Coronary artery (tissue), 2 donors: ENCODE results near the gene C1orf226.

ENCODE experiments used
- DNase-seq: peaks from one replicate; pipeline ENCODE4 v3.0.0-alpha.2; 2017; ENCODE audit warnings: low spot score
- H3K27ac ChIP-seq, 2 donors: fragments of 200-600 bp; sonication (generic); one replicate each; pipeline ENCODE4 v1.5.1; 2016 to 2019
- H3K4me3 ChIP-seq: fragments of 200-600 bp; sonication (generic); 2 replicates; pipeline ENCODE4 v1.5.1; 2016; ENCODE audit warnings: mild to moderate bottlenecking, moderate library complexity
- TF ChIP-seq, protein P1 (sequence below): fragments of 200-600 bp; sonication (generic); IDR thresholded peaks from one replicate; pipeline ENCODE4 v1.5.1; 2019; ENCODE audit warnings: antibody characterized with exemption

C1orf226 gene

DNA sequence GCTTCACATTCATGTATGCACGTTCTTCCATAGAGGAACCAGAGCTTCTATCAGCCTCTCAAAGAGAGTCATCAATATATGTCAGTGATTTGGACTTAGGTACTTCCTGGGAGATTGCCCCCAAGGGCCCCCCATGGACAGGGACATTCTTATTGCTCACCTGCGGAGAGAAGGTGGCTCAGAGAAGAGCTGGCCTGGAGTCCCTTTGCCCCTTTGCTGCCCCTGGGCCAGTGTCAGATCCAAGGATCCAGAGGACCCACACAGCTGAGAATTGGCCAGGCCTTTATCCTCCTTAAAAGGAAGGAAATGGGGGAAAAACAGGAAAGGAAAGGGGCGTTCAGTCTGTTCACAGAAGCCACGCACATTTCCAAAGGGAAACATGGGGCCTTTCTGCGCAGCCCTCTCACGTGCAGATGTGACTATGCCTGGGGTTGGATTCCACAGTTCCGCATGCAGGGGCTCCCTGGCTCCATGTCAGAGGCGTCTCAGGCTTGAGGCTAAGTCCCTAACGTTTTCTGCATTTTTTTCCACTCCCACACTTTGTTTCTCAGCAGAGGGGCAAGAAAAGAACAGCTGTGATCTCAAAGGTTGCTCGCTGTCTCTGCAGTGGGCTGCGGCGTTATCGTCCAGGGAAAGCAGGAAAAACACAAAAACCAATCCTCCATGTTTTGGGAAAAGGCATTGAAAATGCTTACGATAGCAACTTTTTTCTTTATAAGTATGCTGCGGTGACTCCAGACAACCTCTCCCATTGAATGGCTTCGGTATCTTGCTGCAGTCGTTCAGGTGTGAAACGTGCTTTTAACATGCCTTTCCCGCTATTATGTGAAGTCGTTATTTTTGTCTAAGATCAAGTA lies 5.9 kb downstream of the C1orf226 start:
- TF ChIP-seq, protein P1, sequence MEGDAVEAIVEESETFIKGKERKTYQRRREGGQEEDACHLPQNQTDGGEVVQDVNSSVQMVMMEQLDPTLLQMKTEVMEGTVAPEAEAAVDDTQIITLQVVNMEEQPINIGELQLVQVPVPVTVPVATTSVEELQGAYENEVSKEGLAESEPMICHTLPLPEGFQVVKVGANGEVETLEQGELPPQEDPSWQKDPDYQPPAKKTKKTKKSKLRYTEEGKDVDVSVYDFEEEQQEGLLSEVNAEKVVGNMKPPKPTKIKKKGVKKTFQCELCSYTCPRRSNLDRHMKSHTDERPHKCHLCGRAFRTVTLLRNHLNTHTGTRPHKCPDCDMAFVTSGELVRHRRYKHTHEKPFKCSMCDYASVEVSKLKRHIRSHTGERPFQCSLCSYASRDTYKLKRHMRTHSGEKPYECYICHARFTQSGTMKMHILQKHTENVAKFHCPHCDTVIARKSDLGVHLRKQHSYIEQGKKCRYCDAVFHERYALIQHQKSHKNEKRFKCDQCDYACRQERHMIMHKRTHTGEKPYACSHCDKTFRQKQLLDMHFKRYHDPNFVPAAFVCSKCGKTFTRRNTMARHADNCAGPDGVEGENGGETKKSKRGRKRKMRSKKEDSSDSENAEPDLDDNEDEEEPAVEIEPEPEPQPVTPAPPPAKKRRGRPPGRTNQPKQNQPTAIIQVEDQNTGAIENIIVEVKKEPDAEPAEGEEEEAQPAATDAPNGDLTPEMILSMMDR = no peak
- peak; percentile 52 for DNase-seq
- Histone ChIP-seq H3K4me3 (no peak overlapping the region), H3K27ac (no peak overlapping the region)

DNA sequence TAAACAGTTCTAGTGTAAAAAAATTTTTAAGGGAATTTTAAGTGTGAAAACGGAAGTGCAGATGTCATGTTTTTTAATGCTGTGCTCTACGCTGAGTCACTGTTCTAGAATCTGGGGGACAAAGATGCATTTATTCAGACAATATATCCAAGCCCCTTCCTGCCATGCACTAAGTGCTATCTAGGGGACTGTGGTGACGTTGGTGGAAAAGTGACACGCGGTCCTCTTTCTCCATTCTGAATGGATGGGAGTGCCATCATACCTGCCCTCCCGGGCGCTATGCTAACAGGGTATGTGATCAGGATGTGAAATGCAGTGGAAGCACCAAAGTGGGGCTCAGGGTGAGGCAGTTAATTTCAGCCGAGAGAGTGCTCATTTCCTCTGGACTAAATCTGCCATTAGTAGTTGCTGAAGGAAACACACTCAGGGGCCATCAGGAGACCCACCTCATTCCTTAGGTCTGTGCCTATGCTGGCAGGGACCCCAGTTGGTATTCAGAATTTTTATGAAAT lies 6.6 kb downstream of the C1orf226 start:
- TF ChIP-seq, protein P1 = no peak
- no peak for DNase-seq
- Histone ChIP-seq H3K27ac (no peak overlapping the region), H3K4me3 (no peak overlapping the region)

DNA sequence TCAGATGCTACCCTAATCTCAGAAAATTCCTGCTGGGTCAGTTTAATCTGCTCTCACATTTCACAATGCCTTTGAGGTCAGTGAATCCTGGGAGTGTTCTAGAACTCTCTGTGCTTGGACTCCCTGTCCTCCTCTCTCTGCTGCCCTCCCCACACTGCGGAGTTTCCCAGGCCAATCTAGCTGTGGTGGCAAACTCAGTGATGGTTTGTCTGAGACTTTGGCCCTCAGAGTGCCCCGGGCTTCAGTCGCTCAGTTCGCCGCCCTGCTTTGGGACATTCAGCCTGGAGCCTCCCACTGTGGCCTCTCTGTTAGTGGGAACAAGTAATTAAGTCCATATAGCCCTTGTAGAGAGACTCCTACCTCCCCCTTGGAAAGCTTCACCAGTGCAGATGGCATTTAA lies 7.1 kb downstream of the C1orf226 start:
- Histone ChIP-seq H3K27ac (no peak overlapping the region), H3K4me3 (no peak overlapping the region)
- DNase-seq = no peak
- TF ChIP-seq, protein P1 = no peak

DNA sequence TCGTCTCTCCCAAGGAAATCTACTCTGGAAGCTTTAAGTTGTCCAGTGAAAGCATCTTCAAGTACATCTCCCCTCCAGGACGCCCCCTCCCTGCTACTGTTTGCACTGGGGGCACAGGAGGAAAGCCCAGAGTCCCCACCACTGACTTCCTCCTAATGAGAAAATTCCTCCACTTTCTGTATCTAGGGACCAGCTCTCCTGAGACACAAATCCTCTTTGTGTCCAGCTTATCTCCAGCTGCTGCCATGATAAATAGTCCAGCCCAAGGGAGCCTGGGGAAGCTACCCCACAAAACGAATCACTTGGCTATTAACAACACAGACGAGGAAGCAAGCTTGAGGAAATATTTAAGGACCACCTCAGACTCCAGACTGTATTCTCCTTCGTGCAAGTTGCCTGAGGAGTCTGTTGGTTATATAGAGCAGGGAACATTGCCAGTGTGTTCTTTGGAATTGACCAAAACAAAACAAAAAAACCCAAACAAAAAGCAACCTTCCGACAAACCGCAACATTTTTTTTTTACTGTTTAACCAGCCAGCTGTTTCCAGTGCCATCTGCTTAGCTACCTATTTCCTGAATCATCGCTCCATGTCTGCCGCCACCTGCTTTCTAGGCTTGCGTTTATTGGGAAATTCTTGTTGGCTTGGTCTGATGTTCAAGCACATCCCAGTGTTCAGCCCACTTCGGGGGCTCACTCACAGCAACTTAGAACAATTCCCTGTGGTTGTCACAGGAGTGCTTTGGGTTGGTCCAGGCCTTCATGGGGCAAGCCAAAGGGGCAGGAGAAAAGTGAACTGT lies 7.7 kb downstream of the C1orf226 start:
- Histone ChIP-seq H3K4me3 (no peak overlapping the region), H3K27ac (no peak overlapping the region)
- DNase-seq = no peak
- TF ChIP-seq, protein P1 = no peak

DNA sequence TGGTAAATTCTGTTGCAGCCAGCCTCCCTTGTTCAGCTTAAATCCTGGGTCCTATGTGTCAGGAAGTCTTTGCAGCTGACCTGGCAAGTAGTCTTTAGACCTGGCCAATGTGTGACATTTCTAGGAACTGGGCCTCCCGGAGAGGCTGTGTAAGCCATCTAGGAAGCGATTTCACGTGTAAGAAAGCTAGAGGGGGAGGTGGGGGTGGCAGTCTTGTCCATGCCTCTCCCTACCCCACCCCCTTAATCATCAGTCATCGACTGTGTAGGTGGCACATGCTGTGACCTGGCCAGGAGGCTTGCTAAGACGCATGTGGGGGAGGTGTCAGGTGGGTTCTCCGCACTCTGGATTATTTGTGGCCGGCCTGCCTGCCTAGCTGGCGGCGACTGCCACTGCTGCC lies 8.4 kb downstream of the C1orf226 start:
- DNase-seq = no peak
- no peak overlapping the region for H3K27ac ChIP-seq

DNA sequence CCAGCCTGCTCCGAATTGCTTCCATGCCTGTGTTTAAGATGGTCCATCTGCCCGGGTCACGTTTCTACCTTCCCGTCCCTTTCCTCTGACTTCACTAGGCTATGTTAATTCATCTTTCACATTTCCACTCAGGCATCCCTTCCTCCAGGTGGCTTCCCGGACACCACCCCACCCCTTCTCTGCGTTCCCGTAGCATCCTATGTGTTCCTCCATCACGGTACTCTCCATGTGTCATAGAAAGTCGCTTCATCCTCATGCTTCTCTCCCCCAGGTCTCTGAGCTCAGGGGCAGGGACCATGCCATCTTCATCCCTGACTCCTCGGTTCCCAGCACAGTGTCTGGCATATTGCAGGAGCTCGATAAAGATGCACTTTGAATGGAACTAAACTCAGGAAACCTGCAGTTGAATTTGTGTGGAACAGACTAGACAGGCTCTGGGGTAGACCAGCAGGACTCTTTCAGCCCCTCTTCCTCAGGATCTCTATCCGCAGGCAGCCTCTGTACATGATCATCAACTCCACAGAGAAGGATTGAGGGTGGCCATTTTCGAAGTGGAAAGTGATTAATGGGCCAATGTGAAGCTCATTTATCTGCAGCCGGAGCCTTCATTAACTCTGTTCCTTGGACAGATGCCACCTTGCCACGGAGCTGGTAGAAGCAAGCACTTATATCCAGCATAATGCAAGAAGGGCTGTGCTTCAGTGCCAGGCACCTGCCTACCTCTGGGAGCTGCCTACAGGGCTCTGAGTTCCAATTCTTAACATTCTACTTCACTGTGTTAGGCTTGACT lies 9.1 kb downstream of the C1orf226 start:
- no peak for DNase-seq
- no peak overlapping the region for H3K4me3 ChIP-seq
- H3K27ac ChIP-seq = no peak overlapping the region
- TF ChIP-seq, protein P1 = no peak

More for the DNA sequence above, 8.4 kb downstream of the C1orf226 start:
- TF ChIP-seq, protein P1 = no peak
- H3K4me3 ChIP-seq = no peak overlapping the region
